HCT116 (cell line): Measurements from ENCODE around the gene ZSWIM7. TPM values are rescaled to one million over a fixed set of nuclear protein-coding genes. Genes with fewer than 3 reads are reported as not detected.

ENCODE experiments used
- ATAC-seq: fragments of 200-7000 bp; cut with Tn5 transposase; 2 replicates; pipeline ENCODE4 v1.9.1; 2020; ENCODE audit warnings: mild to moderate bottlenecking, moderate library complexity
- BruUV-seq: library from RNA; stranded (reverse); fragments of 400-500 nt; replicated peaks from 2 replicates; lab custom pipeline; 2021; lab: Mats Ljungman, UMichigan
- CTCF ChIA-PET: fragments of 300-600 bp; sonication (Branson Sonifier 250); formaldehyde crosslinking; loops from one replicate; lab custom pipeline; 2021; ENCODE audit warnings: antibody characterized with exemption; lab: Charles Lee
- POLR2A ChIA-PET: fragments of 300-600, 350-600 bp; sonication (Branson Sonifier 250); formaldehyde crosslinking; loops from one replicate; lab custom pipeline; 2021; ENCODE audit warnings: antibody characterized with exemption; lab: Charles Lee
- RAD21 ChIA-PET, 2 experiments: fragments of 300-600 bp; sonication (Branson Sonifier 250); formaldehyde crosslinking; loops; one replicate each; lab custom pipeline; 2023; ENCODE audit warnings: low total read pairs in 2 of 2; ENCODE audit not compliant: uncharacterized antibody in 2 of 2, unreplicated experiment in 2 of 2, low non-redundant PET in 1 of 2; lab: Charles Lee
- DNase-seq: peaks from one replicate; pipeline ENCODE4 v3.0.0-alpha.2; 2010; ENCODE audit warnings: low read depth, low spot score
- H2AFZ ChIP-seq: fragments of 200-600 bp; shearing (Covaris generic), sonication (generic); 2 replicates; pipeline ENCODE4 v1.6.1; 2017; ENCODE audit warnings: low read depth, mixed run types, mixed read lengths, antibody characterized with exemption, low read length; ENCODE audit not compliant: poor library complexity, severe bottlenecking
- H3K27ac ChIP-seq: 2 replicates; pipeline ENCODE4 v1.5.1; 2012; ENCODE audit warnings: low read depth, low read length
- H3K27me3 ChIP-seq: fragments of 200-600 bp; sonication (generic); 2 replicates; pipeline ENCODE4 v1.6.1; 2016; ENCODE audit warnings: mixed run types, low read length, mixed read lengths; ENCODE audit not compliant: insufficient read depth
- H3K36me3 ChIP-seq, 2 experiments: fragments of 200-500 bp in 1 of 2; fragments of 200-600 bp in 1 of 2; sonication (Bioruptor generic) in 1 of 2; sonication (generic) in 1 of 2; 2 replicates each; pipeline versions ENCODE4 v1.5.1 to v1.6.1; 2014 to 2016; ENCODE audit warnings: low read length in 2 of 2, inconsistent platforms in 1 of 2, mixed read lengths in 1 of 2, mixed run types in 1 of 2; ENCODE audit not compliant: insufficient read depth in 2 of 2, control insufficient read depth in 1 of 2
- H3K4me1 ChIP-seq, 2 experiments: fragments of 200-600 bp in 1 of 2; sonication (generic) in 1 of 2; 2 replicates each; pipeline versions ENCODE4 v1.5.1 to v1.6.1; 2012 to 2017; ENCODE audit warnings: low read length in 2 of 2, inconsistent platforms in 1 of 2, mild to moderate bottlenecking in 1 of 2, mixed read lengths in 1 of 2, mixed run types in 1 of 2, moderate library complexity in 1 of 2; ENCODE audit not compliant: insufficient read depth in 2 of 2, control insufficient read depth in 1 of 2
- H3K4me2 ChIP-seq: fragments of 200-600 bp; sonication (generic); 2 replicates; pipeline ENCODE4 v1.6.1; 2017; ENCODE audit warnings: mixed run types, low read length, mixed read lengths
- H3K4me3 ChIP-seq, 2 experiments: fragments of 200-600 bp in 1 of 2; sonication (generic) in 1 of 2; replicated peaks in 1 of 2; 2 replicates each; pipeline ENCODE4 v1.5.1; 2011 to 2016; ENCODE audit warnings: low read length in 2 of 2, control low read depth in 1 of 2, low read depth in 1 of 2, mild to moderate bottlenecking in 1 of 2, mixed read lengths in 1 of 2, mixed run types in 1 of 2
- H3K79me2 ChIP-seq: fragments of 200-600 bp; sonication (generic); 2 replicates; pipeline ENCODE4 v1.6.1; 2017; ENCODE audit warnings: mild to moderate bottlenecking, mixed run types, low read length, moderate library complexity, mixed read lengths; ENCODE audit not compliant: insufficient read depth
- H3K9ac ChIP-seq: fragments of 200-600 bp; sonication (generic); 2 replicates; pipeline ENCODE4 v1.6.1; 2016; ENCODE audit warnings: low read length, mixed read lengths
- H3K9me2 ChIP-seq: fragments of 200-600 bp; sonication (generic), shearing (Covaris generic); 2 replicates; pipeline ENCODE4 v1.6.1; 2017; ENCODE audit warnings: mixed run types, mild to moderate bottlenecking, moderate library complexity; ENCODE audit not compliant: insufficient read depth
- H3K9me3 ChIP-seq, 2 experiments: fragments of 200-500 bp in 1 of 2; fragments of 200-600 bp in 1 of 2; sonication (Bioruptor generic) in 1 of 2; sonication (generic) in 1 of 2; 2 replicates each; pipeline ENCODE4 v1.6.1; 2014 to 2017; ENCODE audit warnings: low read length in 2 of 2, mixed read lengths in 2 of 2, inconsistent platforms in 1 of 2, low read depth in 1 of 2, mild to moderate bottlenecking in 1 of 2, mixed run types in 1 of 2, moderate library complexity in 1 of 2; ENCODE audit not compliant: control insufficient read depth in 1 of 2, insufficient read depth in 1 of 2
- H4K20me1 ChIP-seq: fragments of 200-600 bp; sonication (generic), shearing (Covaris generic); 2 replicates; pipeline ENCODE4 v1.6.1; 2017; ENCODE audit warnings: mixed run types, mild to moderate bottlenecking, moderate library complexity; ENCODE audit not compliant: insufficient read depth
- CBX3 ChIP-seq: IDR thresholded peaks from 2 replicates; pipeline ENCODE4 v1.6.1; 2012; ENCODE audit warnings: low read depth
- CEBPB ChIP-seq: IDR thresholded peaks from 2 replicates; pipeline ENCODE4 v1.6.1; 2012; ENCODE audit warnings: low read depth
- EGR1 ChIP-seq: IDR thresholded peaks from 2 replicates; pipeline ENCODE4 v1.6.1; 2012; ENCODE audit warnings: low read depth
- ELF1 ChIP-seq: IDR thresholded peaks from 2 replicates; pipeline ENCODE4 v1.6.1; 2012; ENCODE audit warnings: low read depth, borderline replicate concordance
- MAX ChIP-seq: IDR thresholded peaks from 2 replicates; pipeline ENCODE4 v1.6.1; 2012
- POLR2AphosphoS5 ChIP-seq: IDR thresholded peaks from 2 replicates; pipeline ENCODE4 v1.6.1; 2011; ENCODE audit warnings: mild to moderate bottlenecking, low read depth, low read length, moderate library complexity
- SP1 ChIP-seq: IDR thresholded peaks from 2 replicates; pipeline ENCODE4 v1.6.1; 2012; ENCODE audit warnings: low read depth
- SRF ChIP-seq: IDR thresholded peaks from 2 replicates; pipeline ENCODE4 v1.6.1; 2012; ENCODE audit warnings: low read depth
- intact Hi-C: fragments of 100-400 bp; cut with micrococcal nuclease; formaldehyde crosslinking; loops from 2 replicates; pipeline ENCODE4 v1.10.0; 2022
- total RNA-seq: library from RNA; stranded (reverse); gene quantifications from one replicate; pipeline ENCODE4 v1.2.1, GENCODE V29; 2021; ENCODE audit not compliant: unreplicated experiment

Gene ZSWIM7
- total RNA-seq, 1 experiment from 2014 or later, result 33.5 TPM

DNA sequence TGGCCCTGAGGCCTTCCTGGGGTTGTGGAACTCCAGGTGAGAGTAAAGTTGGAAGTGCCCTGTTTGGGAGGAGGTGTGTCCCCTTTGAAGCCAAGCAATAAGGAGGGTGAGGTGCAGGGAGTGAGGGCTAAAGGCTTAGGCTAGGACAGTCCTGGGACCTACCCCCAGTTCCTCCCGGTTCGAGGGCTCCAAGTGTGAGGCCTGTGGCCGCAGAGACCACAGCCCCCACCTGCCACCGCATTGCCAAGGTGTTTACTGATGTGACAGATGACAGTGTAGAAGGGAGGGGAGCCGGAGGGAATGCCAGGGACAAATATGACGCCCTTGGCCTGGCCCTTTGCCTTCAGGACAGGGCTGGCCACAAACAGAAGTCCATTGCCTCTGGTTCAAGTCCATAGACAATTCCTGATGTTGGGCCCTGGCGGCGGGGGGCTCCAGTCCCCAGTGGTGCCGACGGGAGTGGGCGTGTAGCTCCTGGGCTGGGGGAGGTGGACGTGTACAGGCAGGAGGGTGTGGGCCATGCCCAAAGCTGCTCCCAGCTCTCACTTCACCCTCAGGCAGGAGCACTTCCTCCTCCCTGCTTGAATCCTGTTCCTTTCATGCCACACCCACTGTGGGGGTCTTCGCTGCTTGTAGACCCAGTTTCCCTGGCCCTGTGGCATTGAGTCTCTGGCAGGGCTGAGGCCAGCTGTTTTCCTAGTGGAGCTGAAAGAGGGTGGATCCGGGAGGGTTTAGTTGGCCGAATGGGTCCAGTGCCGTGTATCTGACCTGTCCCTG is 51.3 kb downstream of the ZSWIM7 start:
- no TSS peak for BruUV-seq
- H3K4me1 ChIP-seq, result peaks cover 31 to 69% of the 10 kb centered on the region in 2 experiments
- intact Hi-C loops, result loop anchor here (5.0 kb wide), 1 partner anchor 691 kb away; no protein-coding TSS in a partner anchor
- H3K36me3 ChIP-seq, result peaks cover 0 to 12% of the 10 kb centered on the region in 2 experiments; a peak in 1 of 4 replicates
- peak overlapping the region; percentile 91 for H3K9ac ChIP-seq
- H3K27ac ChIP-seq, result peak overlapping the region; percentile 92
- POLR2A ChIA-PET, result interaction anchor here (0.6 to 3.9 kb wide), 3 partner anchors 10 to 23 kb away, joined by 3 to 20 read pairs (median 9); no protein-coding TSS in a partner anchor
- H2AFZ ChIP-seq, result no peak overlapping the region
- CTCF ChIA-PET, result no interaction called here
- RAD21 ChIA-PET, result interaction anchor here in 1 of 2 experiments (1.6 kb wide), 1 partner anchor 11 kb away, joined by 3 read pairs; no protein-coding TSS in a partner anchor
- no peaks in the 10 kb centered on the region for H3K9me3 ChIP-seq
- ATAC-seq (no peak), DNase-seq (no peak)
- H4K20me1 ChIP-seq, result no peaks in the 10 kb centered on the region
- no peak overlapping the region for H3K4me3 ChIP-seq
- peaks cover 81% of the 10 kb centered on the region for H3K79me2 ChIP-seq
- H3K4me2 ChIP-seq, result peak overlapping the region; percentile 99
- TF ChIP-seq SRF, result no peak
- no peak for TF ChIP-seq MAX
- TF ChIP-seq EGR1, result no peak
- H3K9me2 ChIP-seq, result no peaks in the 10 kb centered on the region
- H3K27me3 ChIP-seq, result no peaks in the 10 kb centered on the region

DNA sequence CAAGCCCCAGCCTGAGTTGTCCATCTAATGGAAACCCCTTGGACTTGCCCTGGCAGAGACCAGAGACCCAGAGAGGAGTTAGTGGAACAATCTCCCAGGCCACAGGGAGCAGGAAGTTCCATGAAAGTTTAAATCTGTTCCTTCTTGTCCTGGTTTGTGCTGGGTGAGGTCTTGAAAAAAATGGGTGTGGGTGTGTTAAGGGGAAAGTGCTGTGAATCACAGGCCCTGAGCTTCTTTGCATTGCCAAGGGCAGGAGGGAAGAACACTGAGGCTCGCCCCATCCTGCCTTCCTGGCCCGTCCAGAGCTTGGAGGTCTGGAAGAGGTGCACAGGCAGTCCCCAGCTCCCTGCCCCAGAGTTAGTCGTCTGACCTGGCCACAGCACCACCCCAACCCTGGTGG is 52.2 kb downstream of the ZSWIM7 start:
- ChIA-PET RAD21 (no interaction called here), POLR2A (interaction anchor here (3.9 kb wide), 1 partner anchor 11 kb away, joined by 20 read pairs; no protein-coding TSS in a partner anchor), CTCF (no interaction called here)
- intact Hi-C loops, result loop anchor here (5.0 kb wide), 1 partner anchor 690 kb away; no protein-coding TSS in a partner anchor
- Histone ChIP-seq H4K20me1 (no peaks in the 10 kb centered on the region), H3K4me1 (peaks cover 24 to 67% of the 10 kb centered on the region in 2 experiments), H2AFZ (no peak overlapping the region), H3K27ac (peak overlapping the region; percentile 92), H3K27me3 (no peaks in the 10 kb centered on the region), H3K9ac (peak overlapping the region; percentile 91), H3K9me3 (no peaks in the 10 kb centered on the region), H3K9me2 (no peaks in the 10 kb centered on the region), H3K79me2 (peaks cover 72% of the 10 kb centered on the region), H3K36me3 (peaks cover 0 to 12% of the 10 kb centered on the region in 2 experiments; a peak in 1 of 4 replicates), H3K4me2 (peak overlapping the region; percentile 99), H3K4me3 (peak overlapping the region; percentile 56 to 86)
- TF ChIP-seq POLR2AphosphoS5, result no peak; the same call in 1 of the 2 replicates
- TF ChIP-seq SRF, result no peak
- TF ChIP-seq CEBPB, result no peak
- no peak for TF ChIP-seq SP1
- no peak for TF ChIP-seq EGR1
- TF ChIP-seq CBX3, result no peak
- TF ChIP-seq ELF1, result no peak
- BruUV-seq, result no TSS peak
- ATAC-seq (no peak), DNase-seq (no peak)
